ENCODE results near the gene PTPRK. TPM values are rescaled to one million over a fixed set of nuclear protein-coding genes. Genes with fewer than 3 reads are reported as not detected.
"Not testable (repeated sequence)": the region's sequence is repeated elsewhere in the genome, so short reads cannot be mapped to it uniquely, and the experiment has no call there.

Gene PTPRK
- total and polyA plus RNA-seq, 12 donors = 3.2 to 22.4 (median 15.0) TPM

GRCh38 chr6:127932708-127933107 lies 587.7 kb downstream of the PTPRK start:
- no peak for DNase-seq
- H3K36me3 ChIP-seq (replicated peaks in 1 of 2) = no peaks in the 10 kb centered on the region
- 83 to 85% (median 83%) methylated on average over 5 of the region's 5 CpGs for WGBS, 4 donors
- H3K4me3 ChIP-seq = no peak overlapping the region
- TF ChIP-seq CTCF (IDR thresholded peaks at IDR 0.05) (no peak), POLR2A (IDR thresholded peaks at IDR 0.05) (no peak)
- no peak overlapping the region for H3K27ac ChIP-seq
- H3K27me3 ChIP-seq = no peaks in the 10 kb centered on the region
- no peaks in the 10 kb centered on the region for H3K9me3 ChIP-seq (replicated peaks in 1 of 3)
- intact Hi-C loops (cut with DNase I) = no loop called here
- no peaks in the 10 kb centered on the region for H3K4me1 ChIP-seq (replicated peaks in 1 of 2)

GRCh38 chr6:127926441-127926840 lies 594.0 kb downstream of the PTPRK start:
- H3K27ac ChIP-seq; H3K27me3 ChIP-seq; DNase-seq; H3K36me3 ChIP-seq (replicated peaks in 1 of 2); intact Hi-C loops (cut with DNase I); H3K4me3 ChIP-seq; H3K9me3 ChIP-seq (replicated peaks in 1 of 3); H3K4me1 ChIP-seq (replicated peaks in 1 of 2): not testable (repeated sequence)
- 86 to 92% (median 89%) methylated on average over 10 of the region's 10 CpGs for WGBS, 4 donors

- Histone ChIP-seq H3K4me1 (replicated peaks in 1 of 2) (no peaks in the 10 kb centered on the region), H3K36me3 (replicated peaks in 1 of 2) (no peaks in the 10 kb centered on the region), H3K27ac (no peak overlapping the region), H3K9me3 (replicated peaks in 1 of 3) (no peaks in the 10 kb centered on the region), H3K4me3 (no peak overlapping the region), H3K27me3 (no peaks in the 10 kb centered on the region)
- intact Hi-C loops (cut with DNase I) = no loop called here
- DNase-seq = no peak
- TF ChIP-seq CTCF (IDR thresholded peaks at IDR 0.05) (no peak), POLR2A (IDR thresholded peaks at IDR 0.05) (no peak)
- WGBS, 4 donors = 78 to 82% (median 81%) methylated on average over 2 of the region's 2 CpGs
These were observed 596.0 kb downstream of the PTPRK start for GRCh38 chr6:127924440-127924839.

GRCh38 chr6:127924031-127924430 lies 596.4 kb downstream of the PTPRK start:
- Histone ChIP-seq H3K9me3 (replicated peaks in 1 of 3) (no peaks in the 10 kb centered on the region), H3K4me3 (no peak overlapping the region), H3K36me3 (replicated peaks in 1 of 2) (no peaks in the 10 kb centered on the region), H3K27ac (no peak overlapping the region), H3K4me1 (replicated peaks in 1 of 2) (no peaks in the 10 kb centered on the region), H3K27me3 (no peaks in the 10 kb centered on the region)
- TF ChIP-seq CTCF (IDR thresholded peaks at IDR 0.05) (no peak), POLR2A (IDR thresholded peaks at IDR 0.05) (no peak)
- intact Hi-C loops (cut with DNase I) = no loop called here
- no peak for DNase-seq

GRCh38 chr6:127923135-127923534 lies 597.3 kb downstream of the PTPRK start:
- no peak for DNase-seq
- no peaks in the 10 kb centered on the region for H3K36me3 ChIP-seq (replicated peaks in 1 of 2)
- no peaks in the 10 kb centered on the region for H3K4me1 ChIP-seq (replicated peaks in 1 of 2)
- intact Hi-C loops (cut with DNase I) = no loop called here
- H3K27me3 ChIP-seq = no peaks in the 10 kb centered on the region
- H3K4me3 ChIP-seq = no peak overlapping the region
- WGBS, 4 donors = 77 to 93% (median 82%) methylated on average over 2 of the region's 2 CpGs
- H3K9me3 ChIP-seq (replicated peaks in 1 of 3) = no peaks in the 10 kb centered on the region
- TF ChIP-seq POLR2A (IDR thresholded peaks at IDR 0.05) (no peak), CTCF (IDR thresholded peaks at IDR 0.05) (no peak)
- no peak overlapping the region for H3K27ac ChIP-seq
